Skeletal muscle tissue (tissue), 5 donors: ENCODE measurements around the gene KLHL42. TPM values are rescaled to one million over a fixed set of nuclear protein-coding genes. Genes with fewer than 3 reads are reported as not detected.
"Not testable (repeated sequence)": the region's sequence is repeated elsewhere in the genome, so short reads cannot be mapped to it uniquely, and the experiment has no call there.

Experiments used
- H3K27ac ChIP-seq: one replicate; pipeline ENCODE4 v1.7.0; 2013; ENCODE audit warnings: mild to moderate bottlenecking, low read depth, low read length, inconsistent platforms
- H3K27me3 ChIP-seq, 3 donors: one replicate each; pipeline ENCODE4 v1.7.0; 2013; ENCODE audit warnings: low read length in 3 of 3; ENCODE audit not compliant: control insufficient read depth in 3 of 3, insufficient read depth in 3 of 3
- H3K36me3 ChIP-seq, 3 donors: one replicate each; pipeline ENCODE4 v1.7.0; 2013; ENCODE audit warnings: low read length in 3 of 3; ENCODE audit not compliant: control insufficient read depth in 3 of 3, insufficient read depth in 3 of 3
- H3K4me1 ChIP-seq, 3 donors: one replicate each; pipeline ENCODE4 v1.7.0; 2013; ENCODE audit warnings: low read length in 3 of 3, mild to moderate bottlenecking in 3 of 3; ENCODE audit not compliant: control insufficient read depth in 3 of 3, insufficient read depth in 3 of 3
- H3K4me3 ChIP-seq, 3 donors: one replicate each; pipeline ENCODE4 v1.7.0; 2013; ENCODE audit warnings: low read length in 3 of 3
- H3K9ac ChIP-seq, 3 donors: one replicate each; pipeline ENCODE4 v1.7.0; 2013; ENCODE audit warnings: low read length in 3 of 3, mild to moderate bottlenecking in 3 of 3, moderate library complexity in 2 of 3, low read depth in 1 of 3
- H3K9me3 ChIP-seq, 3 donors: one replicate each; pipeline ENCODE4 v1.7.0; 2013; ENCODE audit warnings: low read length in 3 of 3; ENCODE audit not compliant: control insufficient read depth in 3 of 3
- small RNA-seq: library from RNA; depleted of rRNA; stranded (forward); fragments of <200 nt; gene quantifications from one replicate; pipeline ENCODE3, GENCODE V24; 2014
- total RNA-seq: library from RNA; depleted of rRNA; stranded (reverse); fragments of >200 nt; gene quantifications from one replicate; pipeline ENCODE4 v1.2.3, GENCODE V29; 2014
- donor health status: Osteomylitis.

KLHL42 gene
- total RNA-seq, 1 donor from 2014 or later, result 13.6 TPM

GRCh38 chr12:27845706-27846105 lies 65.7 kb downstream of the KLHL42 start:
- not testable (repeated sequence) for H3K27me3 ChIP-seq, H3K9ac ChIP-seq, H3K4me1 ChIP-seq, H3K27ac ChIP-seq, H3K36me3 ChIP-seq, H3K4me3 ChIP-seq, H3K9me3 ChIP-seq

GRCh38 chr12:27847293-27847692 lies 67.3 kb downstream of the KLHL42 start:
- H3K9ac ChIP-seq, H3K4me1 ChIP-seq, H3K27ac ChIP-seq, H3K27me3 ChIP-seq, H3K36me3 ChIP-seq, H3K4me3 ChIP-seq, H3K9me3 ChIP-seq: not testable (repeated sequence)

- no peak overlapping the region for H3K4me3 ChIP-seq
- H3K9me3 ChIP-seq, result peaks cover 0 to 2% (median 0%) of the 10 kb centered on the region in 3 donors
- no peaks in the 10 kb centered on the region for H3K27me3 ChIP-seq
- H3K36me3 ChIP-seq, result no peaks in the 10 kb centered on the region
- no peak overlapping the region for H3K9ac ChIP-seq
- H3K4me1 ChIP-seq, result no peaks in the 10 kb centered on the region
- no peak overlapping the region for H3K27ac ChIP-seq
These were observed 71.3 kb downstream of the KLHL42 start for GRCh38 chr12:27851311-27851710.

GRCh38 chr12:27852117-27852516 lies 72.1 kb downstream of the KLHL42 start:
- no peak overlapping the region for H3K4me3 ChIP-seq
- H3K9me3 ChIP-seq, result peaks cover 0 to 2% (median 0%) of the 10 kb centered on the region in 3 donors
- no peaks in the 10 kb centered on the region for H3K4me1 ChIP-seq
- H3K27me3 ChIP-seq, result no peaks in the 10 kb centered on the region
- no peaks in the 10 kb centered on the region for H3K36me3 ChIP-seq
- no peak overlapping the region for H3K9ac ChIP-seq
- H3K27ac ChIP-seq, result no peak overlapping the region

Small RNAs within 50 kb of the gene (small RNA-seq; reads per million reads assigned to genes)
- gene RF00019 (not detected), gene RF02271 (not detected)

Other genes starting within 250 kb of the KLHL42 start
- gene REP15, start 83.8 kb upstream of the KLHL42 start, total RNA-seq, result 1.0 TPM
- gene MRPS35, start 69.4 kb upstream of the KLHL42 start, total RNA-seq, result 64.2 TPM
- gene MANSC4, start within 50 bp of the KLHL42 start, total RNA-seq, result not detected
- 0.52 TPM for gene PTHLH, start 192.5 kb downstream of the KLHL42 start, total RNA-seq